ENCODE results near the gene CRELD2.

CRELD2 gene

GRCh38 chr22:49959782-49960158, 41.3 kb downstream of the CRELD2 start:
- DNase-seq: no peak

- peak; percentile 74 to 94 (median 94) for DNase-seq
These were observed 41.9 kb downstream of the CRELD2 start, which contains the start of gene PIM3 for GRCh38 chr22:49960159-49961004. Gene PIM3 (plus strand): TSS chr22:49960772. CDS start chr22:49960948, 176 bp downstream.

GRCh38 chr22:49961005-49961600, 42.7 kb downstream of the CRELD2 start:
- peak in 2 of 3 experiments; percentile 52 to 53 for DNase-seq

DNA sequence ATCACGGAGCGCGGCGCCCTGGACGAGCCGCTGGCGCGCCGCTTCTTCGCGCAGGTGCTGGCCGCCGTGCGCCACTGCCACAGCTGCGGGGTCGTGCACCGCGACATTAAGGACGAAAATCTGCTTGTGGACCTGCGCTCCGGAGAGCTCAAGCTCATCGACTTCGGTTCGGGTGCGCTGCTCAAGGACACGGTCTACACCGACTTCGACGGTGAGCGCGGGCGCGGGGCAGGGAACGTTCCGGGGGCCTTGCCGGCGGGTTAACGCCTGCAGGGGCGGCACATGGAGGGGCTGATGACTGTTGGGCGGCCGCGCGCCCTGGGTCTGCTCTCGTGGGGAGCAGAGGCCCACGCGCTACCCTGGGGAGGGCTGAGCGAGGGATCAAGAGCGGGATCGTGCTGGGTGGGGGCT, 43.2 kb downstream of the CRELD2 start:
- no peak for DNase-seq

GRCh38 chr22:49962012-49962750, 43.7 kb downstream of the CRELD2 start:
- peak; percentile 16 to 87 (median 80) for DNase-seq

DNA sequence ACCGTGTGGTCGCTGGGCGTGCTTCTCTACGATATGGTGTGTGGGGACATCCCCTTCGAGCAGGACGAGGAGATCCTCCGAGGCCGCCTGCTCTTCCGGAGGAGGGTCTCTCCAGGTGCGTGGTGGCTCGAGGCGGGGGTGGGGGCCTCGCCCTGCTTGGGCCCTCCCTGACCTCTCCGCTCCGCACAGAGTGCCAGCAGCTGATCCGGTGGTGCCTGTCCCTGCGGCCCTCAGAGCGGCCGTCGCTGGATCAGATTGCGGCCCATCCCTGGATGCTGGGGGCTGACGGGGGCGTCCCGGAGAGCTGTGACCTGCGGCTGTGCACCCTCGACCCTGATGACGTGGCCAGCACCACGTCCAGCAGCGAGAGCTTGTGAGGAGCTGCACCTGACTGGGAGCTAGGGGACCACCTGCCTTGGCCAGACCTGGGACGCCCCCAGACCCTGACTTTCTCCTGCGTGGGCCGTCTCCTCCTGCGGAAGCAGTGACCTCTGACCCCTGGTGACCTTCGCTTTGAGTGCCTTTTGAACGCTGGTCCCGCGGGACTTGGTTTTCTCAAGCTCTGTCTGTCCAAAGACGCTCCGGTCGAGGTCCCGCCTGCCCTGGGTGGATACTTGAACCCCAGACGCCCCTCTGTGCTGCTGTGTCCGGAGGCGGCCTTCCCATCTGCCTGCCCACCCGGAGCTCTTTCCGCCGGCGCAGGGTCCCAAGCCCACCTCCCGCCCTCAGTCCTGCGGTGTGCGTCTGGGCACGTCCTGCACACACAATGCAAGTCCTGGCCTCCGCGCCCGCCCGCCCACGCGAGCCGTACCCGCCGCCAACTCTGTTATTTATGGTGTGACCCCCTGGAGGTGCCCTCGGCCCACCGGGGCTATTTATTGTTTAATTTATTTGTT, 44.6 kb downstream of the CRELD2 start:
- DNase-seq: peak in 1 of 3 experiments; percentile 29

DNA sequence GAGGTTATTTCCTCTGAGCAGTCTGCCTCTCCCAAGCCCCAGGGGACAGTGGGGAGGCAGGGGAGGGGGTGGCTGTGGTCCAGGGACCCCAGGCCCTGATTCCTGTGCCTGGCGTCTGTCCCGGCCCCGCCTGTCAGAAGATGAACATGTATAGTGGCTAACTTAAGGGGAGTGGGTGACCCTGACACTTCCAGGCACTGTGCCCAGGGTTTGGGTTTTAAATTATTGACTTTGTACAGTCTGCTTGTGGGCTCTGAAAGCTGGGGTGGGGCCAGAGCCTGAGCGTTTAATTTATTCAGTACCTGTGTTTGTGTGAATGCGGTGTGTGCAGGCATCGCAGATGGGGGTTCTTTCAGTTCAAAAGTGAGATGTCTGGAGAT, 45.2 kb downstream of the CRELD2 start:
- DNase-seq: peak in 1 of 3 experiments; percentile 29

GRCh38 chr22:49964136-49965090, 46.0 kb downstream of the CRELD2 start:
- no peak for DNase-seq

DNA sequence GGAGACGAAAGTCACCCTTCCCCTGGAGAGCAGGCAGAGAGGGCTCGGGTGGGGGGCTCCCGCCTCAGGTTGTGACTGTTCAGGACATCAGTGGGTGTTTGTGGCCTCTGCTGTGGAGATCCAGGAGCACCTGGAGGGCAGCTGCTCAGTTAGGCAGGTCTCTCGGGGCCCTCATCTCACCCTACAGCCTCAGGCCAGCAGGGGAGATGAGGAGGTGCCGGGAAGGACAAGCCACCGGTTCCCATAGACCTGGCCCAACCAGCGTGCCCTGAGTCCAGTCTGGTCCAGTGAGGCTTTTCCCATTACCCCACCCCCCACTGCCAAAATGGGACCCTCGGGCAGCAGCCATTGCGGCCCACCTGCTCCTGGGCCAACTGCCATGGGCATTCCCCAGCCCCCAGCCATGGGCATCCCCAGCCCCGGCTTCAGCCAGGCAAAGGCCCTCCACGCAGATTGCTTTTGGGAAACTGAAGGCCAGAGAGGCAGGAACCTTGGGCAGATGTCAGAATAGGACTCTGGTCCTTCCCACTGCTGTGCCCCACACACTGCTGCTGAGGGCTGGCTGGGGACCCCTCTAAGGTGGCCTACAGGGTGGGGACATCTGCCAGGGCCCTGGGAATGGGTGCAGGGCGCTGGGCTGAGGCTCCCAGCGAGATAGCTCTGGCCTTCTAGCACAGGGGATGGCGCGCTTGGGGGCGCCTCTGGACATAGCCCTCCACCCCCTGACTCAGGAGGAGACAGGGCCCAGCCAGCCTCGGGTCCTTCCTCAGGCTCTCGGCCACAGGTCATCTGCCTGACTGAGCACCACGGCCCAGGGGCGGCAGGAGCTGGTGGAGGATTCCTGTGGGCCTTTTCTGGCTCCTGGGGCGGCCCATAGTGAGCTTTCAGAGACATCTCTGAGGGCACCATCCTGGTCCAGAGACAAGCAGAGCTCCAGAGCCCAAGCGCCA, 46.9 kb downstream of the CRELD2 start:
- DNase-seq: no peak

GRCh38 chr22:49966041-49966773, 47.8 kb downstream of the CRELD2 start:
- no peak for DNase-seq

DNA sequence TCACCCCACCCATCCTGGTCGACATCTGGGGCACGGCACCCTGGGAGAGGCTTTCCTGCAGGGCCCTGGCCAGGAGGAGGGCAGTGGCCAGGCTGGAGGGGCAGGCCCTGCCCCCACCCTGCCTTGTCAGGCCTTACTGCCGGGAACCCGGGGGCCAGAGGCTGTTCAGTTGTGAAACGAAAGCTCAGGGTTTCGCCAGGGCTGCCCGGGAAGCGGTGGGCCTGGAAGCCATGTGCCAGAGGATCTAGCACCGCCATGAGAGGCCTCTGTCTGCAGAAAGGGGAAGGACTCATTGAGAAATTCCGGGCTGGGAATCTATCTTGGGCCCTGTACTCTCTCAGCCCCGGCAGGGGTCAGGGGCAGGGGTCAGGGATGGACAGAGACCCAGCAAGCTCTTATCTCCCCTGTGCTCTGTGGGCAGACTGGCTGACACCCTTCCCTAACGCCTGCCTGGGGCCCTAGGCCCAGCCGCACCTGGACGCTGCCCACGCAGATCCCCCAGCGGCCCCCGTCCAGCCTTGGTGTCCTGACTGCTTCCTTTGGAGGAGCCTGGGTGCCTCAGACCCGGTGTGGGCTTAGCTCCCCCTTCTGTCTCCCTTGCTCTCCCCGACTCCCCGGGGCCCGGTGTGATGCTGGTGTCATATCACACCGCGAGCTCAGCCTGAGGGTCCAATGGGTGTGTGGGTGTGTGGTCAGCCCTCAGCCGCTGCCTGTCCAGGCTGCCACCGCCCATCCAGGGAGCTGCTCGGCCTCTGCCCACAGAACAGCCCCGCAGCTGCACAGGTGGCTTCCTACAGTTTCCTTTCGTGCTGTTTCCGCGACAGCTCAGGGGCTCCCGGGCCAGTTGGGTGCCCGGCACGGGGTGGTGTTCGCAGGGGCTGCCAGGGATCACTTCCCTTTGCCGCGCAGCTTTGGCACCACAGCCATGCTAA, 48.6 kb downstream of the CRELD2 start:
- no peak for DNase-seq

GRCh38 chr22:49967706-49968208, 49.3 kb downstream of the CRELD2 start:
- DNase-seq: no peak

DNA sequence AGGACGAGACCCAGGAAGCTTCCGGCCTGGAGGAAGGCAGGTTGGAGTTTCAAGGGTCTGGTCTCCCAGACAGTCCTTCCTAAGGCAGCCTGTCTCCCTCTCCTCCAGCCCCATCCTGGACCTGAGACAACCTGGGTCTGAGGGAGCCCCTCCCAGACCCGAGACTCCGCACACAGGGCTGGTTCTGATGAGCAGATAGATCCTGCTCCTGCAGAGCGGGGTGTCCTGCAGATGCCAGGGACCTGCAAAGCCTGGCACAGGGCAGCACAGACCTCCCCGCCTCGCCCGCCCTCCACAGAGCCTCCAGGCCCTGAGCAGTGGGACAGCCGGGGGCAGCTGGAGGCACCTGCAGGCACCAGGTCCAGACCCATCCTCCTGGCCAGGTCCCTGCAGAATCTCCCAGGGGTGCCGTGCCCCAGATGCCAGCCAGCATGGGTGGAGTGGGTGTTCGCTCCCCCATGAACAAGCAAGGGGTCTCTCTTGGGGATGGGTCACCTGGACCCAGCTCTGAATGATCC, 49.9 kb downstream of the CRELD2 start:
- DNase-seq: no peak

- DNase-seq: no peak
These were observed 50.6 kb downstream of the CRELD2 start for GRCh38 chr22:49968831-49969661.

GRCh38 chr22:49969751-49970527, 51.5 kb downstream of the CRELD2 start:
- DNase-seq: no peak

Data from NCI-H1417 (cell line).